ENCODE data around the gene DDC. TPM values are rescaled to one million over a fixed set of nuclear protein-coding genes. Genes with fewer than 3 reads are reported as not detected.

Gene DDC
- polyA plus RNA-seq, 1 donor (not counting 4 experiments of a cell fraction or from before 2014, with no cell fraction given), result not detected

- Histone ChIP-seq H3K79me2 (ENCODE audit: control insufficient read depth, insufficient read depth, low read length) (no peaks in the 10 kb centered on the region), H3K4me3 (ENCODE audit: control insufficient read depth in 2 of 3, extremely low read depth in 1 of 3, insufficient read depth in 2 of 3, low read depth in 1 of 3, low read length in 3 of 3) (no peak overlapping the region), H3K9me1 (ENCODE audit: control insufficient read depth, extremely low read depth, insufficient read depth, low read length) (no peaks in the 10 kb centered on the region), H3K4me1 (ENCODE audit: control insufficient read depth, extremely low read depth, insufficient read depth, low read length) (no peaks in the 10 kb centered on the region), H3K36me3 (ENCODE audit: control insufficient read depth in 2 of 2, extremely low read depth in 1 of 2, insufficient read depth in 2 of 2, low read length in 2 of 2) (no peaks in the 10 kb centered on the region), H3K27me3 (ENCODE audit: control insufficient read depth, extremely low read depth, insufficient read depth, low read length) (peaks cover 25% of the 10 kb centered on the region), H3K27ac (ENCODE audit: control insufficient read depth, insufficient read depth, low read length) (no peak overlapping the region), H3K9me3 (ENCODE audit: control insufficient read depth, low read depth, low read length) (no peaks in the 10 kb centered on the region), H4K20me1 (ENCODE audit: control insufficient read depth, extremely low read depth, insufficient read depth, low read length) (no peaks in the 10 kb centered on the region), H2AFZ (ENCODE audit: control insufficient read depth, low read length) (no peak overlapping the region), H3K4me2 (ENCODE audit: control insufficient read depth, extremely low read depth, insufficient read depth, low read depth, low read length) (no peak overlapping the region), H3K9ac (ENCODE audit: control insufficient read depth, extremely low read depth, insufficient read depth, low read length) (no peak overlapping the region)
- FAIRE-seq (no peak), DNase-seq (ENCODE audit: low read depth, low spot score) (no peak)
- dilution Hi-C loops (cut with MboI; ENCODE audit: extremely low pct_ligation_motif_present, low sequenced_read_pairs), result no loop called here
- TF ChIP-seq EZH2 (IDR thresholded peaks at IDR 0.05; ENCODE audit: low read length), result no peak
- TF ChIP-seq CTCF (optimal IDR thresholded peaks at IDR 0.05 in 1 of 3, IDR thresholded peaks at IDR 0.05 in 1 of 3, conservative IDR thresholded peaks at IDR 0.05 in 1 of 3; ENCODE audit: extremely low read depth in 1 of 3, insufficient read depth in 2 of 3, low read length in 3 of 3), result no peak
These were observed 84.4 kb downstream of the DDC start for GRCh38 chr7:50480797-50481196.

- no peak overlapping the region for H3K27ac ChIP-seq (ENCODE audit: control insufficient read depth, insufficient read depth, low read length)
- no peak overlapping the region for H3K9ac ChIP-seq (ENCODE audit: control insufficient read depth, extremely low read depth, insufficient read depth, low read length)
- TF ChIP-seq EZH2 (IDR thresholded peaks at IDR 0.05; ENCODE audit: low read length), result no peak
- TF ChIP-seq CTCF (optimal IDR thresholded peaks at IDR 0.05 in 1 of 3, IDR thresholded peaks at IDR 0.05 in 1 of 3, conservative IDR thresholded peaks at IDR 0.05 in 1 of 3; ENCODE audit: extremely low read depth in 1 of 3, insufficient read depth in 2 of 3, low read length in 3 of 3), result no peak
- H2AFZ ChIP-seq (ENCODE audit: control insufficient read depth, low read length), result no peak overlapping the region
- peaks cover 3% of the 10 kb centered on the region for H4K20me1 ChIP-seq (ENCODE audit: control insufficient read depth, extremely low read depth, insufficient read depth, low read length)
- H3K9me1 ChIP-seq (ENCODE audit: control insufficient read depth, extremely low read depth, insufficient read depth, low read length), result no peaks in the 10 kb centered on the region
- H3K36me3 ChIP-seq (ENCODE audit: control insufficient read depth in 2 of 2, extremely low read depth in 1 of 2, insufficient read depth in 2 of 2, low read length in 2 of 2), result no peaks in the 10 kb centered on the region
- no peaks in the 10 kb centered on the region for H3K9me3 ChIP-seq (ENCODE audit: control insufficient read depth, low read depth, low read length)
- dilution Hi-C loops (cut with MboI; ENCODE audit: extremely low pct_ligation_motif_present, low sequenced_read_pairs), result no loop called here
- peaks cover 25% of the 10 kb centered on the region for H3K27me3 ChIP-seq (ENCODE audit: control insufficient read depth, extremely low read depth, insufficient read depth, low read length)
- no peak overlapping the region for H3K4me2 ChIP-seq (ENCODE audit: control insufficient read depth, extremely low read depth, insufficient read depth, low read depth, low read length)
- DNase-seq (ENCODE audit: low read depth, low spot score) (no peak), FAIRE-seq (no peak)
- H3K79me2 ChIP-seq (ENCODE audit: control insufficient read depth, insufficient read depth, low read length), result no peaks in the 10 kb centered on the region
- no peaks in the 10 kb centered on the region for H3K4me1 ChIP-seq (ENCODE audit: control insufficient read depth, extremely low read depth, insufficient read depth, low read length)
- no peak overlapping the region for H3K4me3 ChIP-seq (ENCODE audit: control insufficient read depth in 2 of 3, extremely low read depth in 1 of 3, insufficient read depth in 2 of 3, low read depth in 1 of 3, low read length in 3 of 3)
These were observed 85.3 kb downstream of the DDC start for GRCh38 chr7:50479743-50480517.

Data from keratinocyte (primary cell).